ENCODE results near the gene LEPR. TPM values are rescaled to one million over a fixed set of nuclear protein-coding genes. Genes with fewer than 3 reads are reported as not detected.

LEPR gene
- total RNA-seq, 1 experiment from 2014 or later, result 1.5 TPM

DNA sequence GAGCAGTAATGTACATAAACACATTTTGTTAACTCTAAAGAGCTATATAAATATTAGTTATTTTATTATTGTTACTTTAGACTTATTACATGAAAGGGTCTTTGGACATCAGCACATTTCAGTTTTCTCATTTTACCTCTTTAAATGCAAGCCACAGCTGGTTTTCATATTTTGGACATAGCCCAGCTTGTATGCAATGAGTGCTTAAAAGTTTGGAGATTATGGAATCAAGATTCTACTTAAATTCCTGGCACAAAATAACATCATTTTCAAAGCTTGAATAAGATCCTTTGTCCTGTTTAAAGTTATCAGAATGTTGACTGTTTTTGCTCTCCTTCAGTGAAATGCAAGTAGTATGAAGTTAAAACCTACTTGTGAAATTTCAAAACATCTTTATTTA, 15.5 kb upstream of the LEPR start:
- H3K4me2 ChIP-seq (ENCODE audit: low read depth, low read length, poor library complexity, severe bottlenecking), result no peak overlapping the region
- no peak overlapping the region for H3K27ac ChIP-seq (ENCODE audit: low read length)
- no peak overlapping the region for H3K4me3 ChIP-seq (ENCODE audit: low read length)
- no peaks in the 10 kb centered on the region for H4K20me1 ChIP-seq (ENCODE audit: insufficient read depth, low read depth, low read length)
- DNase-seq, result no peak
- no peaks in the 10 kb centered on the region for H3K36me3 ChIP-seq (ENCODE audit: insufficient read depth, low read length)
- H3K9me3 ChIP-seq (ENCODE audit: low read length), result no peaks in the 10 kb centered on the region
- H3K27me3 ChIP-seq (ENCODE audit: low read length), result no peaks in the 10 kb centered on the region
- H2AFZ ChIP-seq (ENCODE audit: low read length), result no peak overlapping the region
- H3K4me1 ChIP-seq (ENCODE audit: low read length), result no peaks in the 10 kb centered on the region
- H3K79me2 ChIP-seq (ENCODE audit: low read length), result no peaks in the 10 kb centered on the region
- no peak overlapping the region for H3K9ac ChIP-seq (ENCODE audit: low read length)
- no peaks in the 10 kb centered on the region for H3K9me2 ChIP-seq (replicated peaks; ENCODE audit: insufficient read depth, low read length)

DNA sequence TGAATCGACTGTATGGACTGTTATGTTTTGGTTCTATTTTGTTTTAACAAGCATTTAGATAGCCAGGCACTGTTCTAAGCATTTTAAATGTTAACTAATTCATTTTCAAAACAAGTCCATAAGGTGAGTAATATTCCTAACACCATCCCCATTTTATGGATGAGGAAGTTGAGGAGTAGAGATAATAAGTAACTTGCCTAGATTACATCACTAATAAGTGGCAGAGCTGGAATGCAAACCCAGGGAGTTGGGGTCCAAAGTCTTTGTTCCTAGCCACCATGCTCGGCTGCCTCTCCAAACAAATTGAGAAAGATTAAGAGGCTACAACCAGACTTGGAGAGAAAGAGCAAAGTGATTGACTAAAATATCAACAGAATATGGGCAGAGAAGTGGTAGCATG, 12.6 kb upstream of the LEPR start:
- no peaks in the 10 kb centered on the region for H3K79me2 ChIP-seq (ENCODE audit: low read length)
- H3K27me3 ChIP-seq (ENCODE audit: low read length), result no peaks in the 10 kb centered on the region
- H3K4me3 ChIP-seq (ENCODE audit: low read length), result no peak overlapping the region
- no peaks in the 10 kb centered on the region for H3K36me3 ChIP-seq (ENCODE audit: insufficient read depth, low read length)
- no peak overlapping the region for H3K4me2 ChIP-seq (ENCODE audit: low read depth, low read length, poor library complexity, severe bottlenecking)
- H4K20me1 ChIP-seq (ENCODE audit: insufficient read depth, low read depth, low read length), result no peaks in the 10 kb centered on the region
- H3K9me2 ChIP-seq (replicated peaks; ENCODE audit: insufficient read depth, low read length), result no peaks in the 10 kb centered on the region
- H3K9me3 ChIP-seq (ENCODE audit: low read length), result no peaks in the 10 kb centered on the region
- no peak for DNase-seq
- no peaks in the 10 kb centered on the region for H3K4me1 ChIP-seq (ENCODE audit: low read length)
- H3K9ac ChIP-seq (ENCODE audit: low read length), result no peak overlapping the region
- H3K27ac ChIP-seq (ENCODE audit: low read length), result no peak overlapping the region
- no peak overlapping the region for H2AFZ ChIP-seq (ENCODE audit: low read length)

DNA sequence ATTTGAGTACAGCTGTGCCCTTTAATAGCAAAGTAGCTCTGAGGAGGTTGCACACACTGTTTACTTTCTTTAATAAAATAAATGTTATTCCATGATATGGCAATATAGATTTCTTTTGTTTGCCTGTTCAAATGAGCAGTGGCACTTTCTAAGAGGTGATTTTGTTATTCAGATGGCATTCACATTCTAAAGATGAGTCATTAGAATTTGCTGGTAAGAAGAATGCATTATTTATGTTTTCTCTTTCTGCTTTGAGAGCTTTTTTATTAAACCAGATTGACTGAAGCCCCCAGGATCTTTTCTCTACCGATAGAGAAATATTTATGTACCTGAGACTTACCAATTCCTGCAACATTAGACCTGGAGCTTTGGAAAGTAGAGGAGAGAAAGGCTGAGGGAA, 11.2 kb upstream of the LEPR start:
- no peak overlapping the region for H3K9ac ChIP-seq (ENCODE audit: low read length)
- no peak overlapping the region for H3K4me3 ChIP-seq (ENCODE audit: low read length)
- H3K9me2 ChIP-seq (replicated peaks; ENCODE audit: insufficient read depth, low read length), result no peaks in the 10 kb centered on the region
- H4K20me1 ChIP-seq (ENCODE audit: insufficient read depth, low read depth, low read length), result no peaks in the 10 kb centered on the region
- H3K27me3 ChIP-seq (ENCODE audit: low read length), result no peaks in the 10 kb centered on the region
- H3K4me2 ChIP-seq (ENCODE audit: low read depth, low read length, poor library complexity, severe bottlenecking), result no peak overlapping the region
- H3K9me3 ChIP-seq (ENCODE audit: low read length), result no peaks in the 10 kb centered on the region
- no peaks in the 10 kb centered on the region for H3K36me3 ChIP-seq (ENCODE audit: insufficient read depth, low read length)
- H3K79me2 ChIP-seq (ENCODE audit: low read length), result no peaks in the 10 kb centered on the region
- no peak for DNase-seq
- no peaks in the 10 kb centered on the region for H3K4me1 ChIP-seq (ENCODE audit: low read length)
- no peak overlapping the region for H2AFZ ChIP-seq (ENCODE audit: low read length)
- no peak overlapping the region for H3K27ac ChIP-seq (ENCODE audit: low read length)

DNA sequence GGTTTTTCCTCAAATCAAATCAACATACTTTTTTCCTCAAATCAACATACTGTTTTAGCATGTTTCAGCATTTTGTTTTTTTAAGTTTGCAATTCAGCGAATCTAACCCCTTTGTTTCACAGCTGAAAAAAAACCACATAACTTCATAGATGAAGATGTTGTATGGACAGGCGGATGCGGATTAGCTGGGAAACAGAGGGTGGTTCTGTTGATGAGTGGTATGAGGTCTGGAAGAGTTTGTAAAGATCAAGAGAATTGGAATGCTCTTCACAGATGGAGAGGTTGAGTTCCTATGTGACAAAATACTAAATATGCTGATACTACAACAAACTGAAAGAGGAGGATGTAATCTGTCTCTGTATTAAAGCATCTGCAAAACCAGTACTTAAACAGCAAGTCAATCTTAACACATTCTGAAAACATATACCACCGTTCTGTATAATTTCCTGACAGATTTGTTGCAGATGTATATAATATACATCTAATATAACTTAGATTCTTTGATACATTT, 10.6 kb upstream of the LEPR start:
- Histone ChIP-seq H3K36me3 (ENCODE audit: insufficient read depth, low read length) (no peaks in the 10 kb centered on the region), H3K27ac (ENCODE audit: low read length) (no peak overlapping the region), H3K4me3 (ENCODE audit: low read length) (no peak overlapping the region), H2AFZ (ENCODE audit: low read length) (no peak overlapping the region), H3K9me2 (replicated peaks; ENCODE audit: insufficient read depth, low read length) (no peaks in the 10 kb centered on the region), H3K4me2 (ENCODE audit: low read depth, low read length, poor library complexity, severe bottlenecking) (no peak overlapping the region), H3K4me1 (ENCODE audit: low read length) (no peaks in the 10 kb centered on the region), H3K9ac (ENCODE audit: low read length) (no peak overlapping the region), H4K20me1 (ENCODE audit: insufficient read depth, low read depth, low read length) (no peaks in the 10 kb centered on the region), H3K27me3 (ENCODE audit: low read length) (no peaks in the 10 kb centered on the region), H3K9me3 (ENCODE audit: low read length) (no peaks in the 10 kb centered on the region), H3K79me2 (ENCODE audit: low read length) (no peaks in the 10 kb centered on the region)
- DNase-seq, result no peak

DNA sequence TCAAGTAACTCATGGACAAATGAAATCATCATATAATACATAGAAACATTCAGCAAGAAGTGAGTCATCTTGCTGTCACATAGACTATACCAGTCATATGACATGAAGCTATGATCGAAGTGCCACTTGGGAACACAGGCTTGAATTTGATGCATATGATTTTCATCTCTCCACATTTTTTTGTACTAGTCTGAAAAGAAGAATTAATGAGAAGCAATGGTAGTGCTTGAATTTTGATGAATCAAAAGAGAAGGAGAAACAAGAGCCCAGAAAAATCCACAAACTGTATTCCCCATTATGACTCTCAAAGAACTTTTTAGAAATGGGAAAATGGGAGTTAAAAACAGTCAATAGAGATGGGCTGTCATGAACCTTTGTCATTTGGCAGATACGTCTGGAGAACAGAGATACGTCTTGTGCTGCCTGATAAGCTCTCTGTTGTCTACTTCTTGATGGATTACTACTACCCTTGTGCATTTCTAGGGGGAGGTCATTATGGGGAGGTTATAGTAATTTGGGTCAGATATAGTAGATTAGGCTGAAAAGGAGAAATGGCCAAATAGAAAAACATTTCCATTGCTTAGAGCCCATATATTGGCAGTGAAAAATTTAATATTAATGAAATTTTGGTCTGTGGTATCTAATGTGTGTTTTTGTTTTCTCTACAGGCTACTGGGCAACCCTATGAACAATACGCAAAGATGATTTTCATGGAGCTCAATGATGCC, 8.0 kb upstream of the LEPR start:
- H3K27me3 ChIP-seq (ENCODE audit: low read length), result no peaks in the 10 kb centered on the region
- no peaks in the 10 kb centered on the region for H3K36me3 ChIP-seq (ENCODE audit: insufficient read depth, low read length)
- no peak overlapping the region for H3K9ac ChIP-seq (ENCODE audit: low read length)
- H3K4me2 ChIP-seq (ENCODE audit: low read depth, low read length, poor library complexity, severe bottlenecking), result no peak overlapping the region
- no peak overlapping the region for H3K4me3 ChIP-seq (ENCODE audit: low read length)
- H3K27ac ChIP-seq (ENCODE audit: low read length), result no peak overlapping the region
- H3K9me2 ChIP-seq (replicated peaks; ENCODE audit: insufficient read depth, low read length), result no peaks in the 10 kb centered on the region
- H3K79me2 ChIP-seq (ENCODE audit: low read length), result no peaks in the 10 kb centered on the region
- H3K9me3 ChIP-seq (ENCODE audit: low read length), result no peaks in the 10 kb centered on the region
- H4K20me1 ChIP-seq (ENCODE audit: insufficient read depth, low read depth, low read length), result no peaks in the 10 kb centered on the region
- no peak for DNase-seq
- H3K4me1 ChIP-seq (ENCODE audit: low read length), result no peaks in the 10 kb centered on the region
- H2AFZ ChIP-seq (ENCODE audit: low read length), result no peak overlapping the region

DNA sequence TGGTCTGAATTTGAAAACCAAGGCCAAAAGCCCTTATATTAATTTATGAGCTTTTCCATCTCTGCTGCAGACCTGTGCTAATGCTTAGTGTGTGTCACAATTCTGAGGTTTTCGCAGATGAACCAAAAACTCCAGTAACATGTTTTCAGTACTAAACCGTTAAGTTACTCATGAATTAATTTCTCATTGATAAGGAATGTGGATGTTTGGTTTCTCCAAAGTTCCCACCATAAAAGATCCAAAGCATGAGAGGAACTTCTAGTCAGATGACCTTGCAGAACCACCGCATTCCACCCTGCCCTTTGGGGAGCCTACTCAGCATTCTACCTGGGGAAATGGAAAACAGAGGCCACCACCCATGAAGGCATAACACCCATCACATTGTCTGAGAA, 7.5 kb upstream of the LEPR start:
- Histone ChIP-seq H2AFZ (ENCODE audit: low read length) (no peak overlapping the region), H3K9ac (ENCODE audit: low read length) (no peak overlapping the region), H3K27me3 (ENCODE audit: low read length) (no peaks in the 10 kb centered on the region), H3K79me2 (ENCODE audit: low read length) (no peaks in the 10 kb centered on the region), H3K4me3 (ENCODE audit: low read length) (no peak overlapping the region), H3K9me2 (replicated peaks; ENCODE audit: insufficient read depth, low read length) (no peaks in the 10 kb centered on the region), H3K4me2 (ENCODE audit: low read depth, low read length, poor library complexity, severe bottlenecking) (no peak overlapping the region), H3K4me1 (ENCODE audit: low read length) (no peaks in the 10 kb centered on the region), H3K36me3 (ENCODE audit: insufficient read depth, low read length) (no peaks in the 10 kb centered on the region), H4K20me1 (ENCODE audit: insufficient read depth, low read depth, low read length) (no peaks in the 10 kb centered on the region), H3K9me3 (ENCODE audit: low read length) (no peaks in the 10 kb centered on the region), H3K27ac (ENCODE audit: low read length) (no peak overlapping the region)
- DNase-seq, result no peak

DNA sequence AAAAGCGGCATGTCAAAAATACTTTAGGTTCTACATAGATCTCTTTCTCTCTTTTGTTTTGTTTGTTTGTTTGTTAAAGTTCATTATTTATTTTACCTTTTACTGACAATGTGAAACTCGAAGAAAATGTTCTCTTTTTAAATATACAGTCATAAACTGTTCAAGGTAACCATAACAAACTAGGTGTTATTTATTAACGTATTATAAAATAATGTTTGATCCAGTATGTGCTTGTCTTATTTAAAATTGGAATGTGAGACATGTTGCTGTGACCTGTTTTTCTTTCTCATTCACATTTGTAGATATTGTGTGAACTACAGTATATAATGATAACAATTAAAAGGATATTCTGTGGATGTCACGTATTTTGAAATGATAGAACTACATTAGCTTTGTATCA, 5.9 kb upstream of the LEPR start:
- Histone ChIP-seq H4K20me1 (ENCODE audit: insufficient read depth, low read depth, low read length) (no peaks in the 10 kb centered on the region), H3K27ac (ENCODE audit: low read length) (no peak overlapping the region), H3K9me2 (replicated peaks; ENCODE audit: insufficient read depth, low read length) (no peaks in the 10 kb centered on the region), H3K4me3 (ENCODE audit: low read length) (no peak overlapping the region), H3K4me1 (ENCODE audit: low read length) (peaks cover 9% of the 10 kb centered on the region), H3K9me3 (ENCODE audit: low read length) (no peaks in the 10 kb centered on the region), H3K4me2 (ENCODE audit: low read depth, low read length, poor library complexity, severe bottlenecking) (no peak overlapping the region), H2AFZ (ENCODE audit: low read length) (no peak overlapping the region), H3K36me3 (ENCODE audit: insufficient read depth, low read length) (no peaks in the 10 kb centered on the region), H3K79me2 (ENCODE audit: low read length) (no peaks in the 10 kb centered on the region), H3K27me3 (ENCODE audit: low read length) (no peaks in the 10 kb centered on the region), H3K9ac (ENCODE audit: low read length) (no peak overlapping the region)
- DNase-seq, result no peak

DNA sequence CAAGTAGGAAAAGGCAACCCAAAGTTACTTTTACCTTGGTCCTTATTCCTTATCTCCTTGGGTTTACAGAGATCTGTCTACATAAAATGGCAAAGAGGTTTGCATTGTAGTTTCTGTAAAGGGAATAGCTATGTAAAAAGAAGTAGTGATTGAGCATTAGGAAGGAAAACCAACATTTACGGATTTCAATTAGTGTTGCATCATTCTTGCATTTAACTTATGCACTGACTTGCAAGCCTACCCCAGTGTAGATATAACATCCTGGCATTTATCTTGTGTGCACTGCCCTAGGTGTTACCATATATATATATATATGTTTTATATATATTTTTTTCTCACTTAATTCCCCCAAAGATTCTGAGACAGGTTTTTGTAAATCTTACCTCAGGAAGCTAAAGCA, 3.7 kb upstream of the LEPR start:
- no peaks in the 10 kb centered on the region for H3K36me3 ChIP-seq (ENCODE audit: insufficient read depth, low read length)
- no peaks in the 10 kb centered on the region for H4K20me1 ChIP-seq (ENCODE audit: insufficient read depth, low read depth, low read length)
- no peaks in the 10 kb centered on the region for H3K9me2 ChIP-seq (replicated peaks; ENCODE audit: insufficient read depth, low read length)
- no peak overlapping the region for H2AFZ ChIP-seq (ENCODE audit: low read length)
- peaks cover 16% of the 10 kb centered on the region for H3K4me1 ChIP-seq (ENCODE audit: low read length)
- DNase-seq, result no peak
- H3K27me3 ChIP-seq (ENCODE audit: low read length), result no peaks in the 10 kb centered on the region
- H3K27ac ChIP-seq (ENCODE audit: low read length), result no peak overlapping the region
- peaks cover 11% of the 10 kb centered on the region for H3K79me2 ChIP-seq (ENCODE audit: low read length)
- H3K9ac ChIP-seq (ENCODE audit: low read length), result no peak overlapping the region
- H3K9me3 ChIP-seq (ENCODE audit: low read length), result no peaks in the 10 kb centered on the region
- no peak overlapping the region for H3K4me3 ChIP-seq (ENCODE audit: low read length)
- no peak overlapping the region for H3K4me2 ChIP-seq (ENCODE audit: low read depth, low read length, poor library complexity, severe bottlenecking)

Data from Karpas-422 (cell line).